Measurements from ENCODE around the gene NEO1.

Gene NEO1

GRCh38 chr15:73254598-73254997 is 202.3 kb downstream of the NEO1 start:
- no peak for DNase-seq

DNA sequence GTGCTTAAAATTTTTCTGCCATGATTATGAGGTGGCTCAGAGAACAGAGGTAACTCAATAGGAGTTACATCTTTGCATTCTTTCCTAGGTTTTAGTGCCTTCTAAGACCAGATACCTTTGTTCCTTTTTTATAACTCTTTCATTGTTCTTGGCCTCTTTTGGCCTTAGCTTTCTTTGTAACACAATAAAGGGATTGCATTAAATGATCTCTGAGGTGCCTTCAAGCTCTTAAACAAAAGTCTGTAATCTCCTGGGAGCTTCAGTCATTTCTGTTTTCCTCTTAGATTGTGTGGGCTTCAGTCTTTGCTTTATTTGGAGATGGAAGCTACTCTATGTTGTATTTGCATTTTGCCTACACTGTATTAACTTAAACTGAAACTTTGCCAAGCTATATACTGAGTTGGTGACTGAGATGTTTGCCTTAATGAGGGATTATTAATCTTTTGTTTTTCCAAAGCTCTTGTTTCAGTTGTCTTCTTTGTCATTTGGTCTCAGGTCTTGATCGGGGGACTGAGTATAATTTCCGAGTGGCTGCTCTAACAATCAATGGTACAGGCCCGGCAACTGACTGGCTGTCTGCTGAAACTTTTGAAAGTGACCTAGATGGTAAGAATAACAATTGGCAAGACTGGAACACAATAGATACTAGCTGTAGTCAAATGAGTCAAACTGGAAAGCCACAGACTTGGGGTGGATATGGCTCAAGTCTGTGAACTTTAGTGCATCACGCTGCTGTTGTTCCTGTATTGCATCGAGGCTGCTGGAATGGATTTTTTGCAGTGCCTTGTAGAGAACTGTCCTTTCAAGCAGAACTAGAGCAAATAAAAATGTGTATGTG is 206.2 kb downstream of the NEO1 start:
- no peak for DNase-seq

GRCh38 chr15:73264881-73265280 is 212.6 kb downstream of the NEO1 start:
- DNase-seq: no peak

- peak in 9 of 51 donors; percentile 1 to 14 (median 9) for DNase-seq
These were observed 213.4 kb downstream of the NEO1 start for GRCh38 chr15:73265536-73266153.

GRCh38 chr15:73268457-73268856 is 216.2 kb downstream of the NEO1 start:
- no peak for DNase-seq

DNA sequence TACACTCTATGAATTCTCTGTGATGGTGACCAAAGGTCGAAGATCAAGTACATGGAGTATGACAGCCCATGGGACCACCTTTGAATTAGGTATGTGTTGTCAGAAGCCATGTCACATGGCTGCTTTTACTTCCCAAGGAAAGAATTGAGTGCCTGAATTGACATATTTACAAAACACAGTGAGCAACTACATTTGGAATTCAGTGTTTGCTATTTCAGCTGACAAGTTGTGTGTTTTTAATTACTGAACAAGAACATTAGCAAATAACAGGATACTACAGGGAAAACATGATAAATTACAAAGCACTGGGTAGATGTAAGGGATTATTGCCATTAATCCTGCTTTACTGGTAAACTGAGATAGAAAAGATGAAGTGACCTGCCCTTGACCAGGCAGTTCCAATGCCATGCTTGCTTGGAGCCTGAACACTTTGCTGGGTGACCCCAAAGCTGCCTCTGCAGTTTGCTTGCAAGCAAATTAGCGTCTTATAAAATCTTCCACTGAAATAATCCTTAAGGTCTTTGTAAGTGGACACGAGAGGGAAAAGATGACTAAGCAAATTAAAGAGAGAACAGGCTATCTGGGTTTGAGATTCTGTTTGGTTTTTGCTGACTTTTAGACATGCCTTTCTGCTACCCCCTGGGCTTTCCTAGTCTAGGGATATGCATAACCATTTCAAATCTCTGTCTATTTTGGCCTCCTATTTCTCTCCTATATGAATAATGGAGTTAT is 218.3 kb downstream of the NEO1 start:
- no peak for DNase-seq

DNA sequence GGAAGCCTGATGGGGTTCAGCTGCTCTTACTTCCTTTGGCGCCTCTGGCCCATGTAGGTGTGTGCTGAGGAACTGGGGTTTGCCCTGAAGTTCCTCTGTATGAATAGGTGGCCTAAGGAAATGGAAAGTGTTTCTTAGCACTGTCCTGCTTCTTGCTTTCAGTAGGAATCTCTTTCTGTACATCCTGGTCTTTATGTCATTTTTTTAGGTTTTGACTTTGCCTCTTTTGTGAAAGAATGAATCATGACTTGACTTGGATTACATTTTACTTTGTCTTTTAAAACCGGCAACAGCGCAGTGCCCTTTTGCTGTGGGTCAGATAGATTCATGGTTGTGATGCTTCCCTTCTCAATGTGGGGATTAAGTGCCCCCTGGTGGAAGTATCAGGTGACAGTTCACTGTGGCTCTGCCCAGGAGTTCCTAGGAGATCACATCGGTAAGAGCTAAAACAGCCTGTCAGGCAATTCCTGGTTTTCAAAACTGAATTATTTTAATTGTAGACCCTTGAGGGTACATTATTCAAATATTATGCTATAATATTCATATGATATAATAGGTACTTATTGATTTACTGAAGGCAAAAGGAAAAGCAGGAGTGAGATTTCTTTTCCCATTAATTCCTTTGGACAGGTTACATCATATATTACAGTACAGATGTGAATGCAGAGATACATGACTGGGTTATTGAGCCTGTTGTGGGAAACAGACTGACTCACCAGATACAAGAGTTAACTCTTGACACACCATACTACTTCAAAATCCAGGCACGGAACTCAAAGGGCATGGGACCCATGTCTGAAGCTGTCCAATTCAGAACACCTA is 221.1 kb downstream of the NEO1 start:
- DNase-seq: peak in 31 of 51 donors; percentile 3 to 71 (median 25)

- no peak for DNase-seq
These were observed 223.6 kb downstream of the NEO1 start for GRCh38 chr15:73275862-73276261.

- DNase-seq: no peak
These were observed 230.5 kb downstream of the NEO1 start for GRCh38 chr15:73282567-73283365.

DNA sequence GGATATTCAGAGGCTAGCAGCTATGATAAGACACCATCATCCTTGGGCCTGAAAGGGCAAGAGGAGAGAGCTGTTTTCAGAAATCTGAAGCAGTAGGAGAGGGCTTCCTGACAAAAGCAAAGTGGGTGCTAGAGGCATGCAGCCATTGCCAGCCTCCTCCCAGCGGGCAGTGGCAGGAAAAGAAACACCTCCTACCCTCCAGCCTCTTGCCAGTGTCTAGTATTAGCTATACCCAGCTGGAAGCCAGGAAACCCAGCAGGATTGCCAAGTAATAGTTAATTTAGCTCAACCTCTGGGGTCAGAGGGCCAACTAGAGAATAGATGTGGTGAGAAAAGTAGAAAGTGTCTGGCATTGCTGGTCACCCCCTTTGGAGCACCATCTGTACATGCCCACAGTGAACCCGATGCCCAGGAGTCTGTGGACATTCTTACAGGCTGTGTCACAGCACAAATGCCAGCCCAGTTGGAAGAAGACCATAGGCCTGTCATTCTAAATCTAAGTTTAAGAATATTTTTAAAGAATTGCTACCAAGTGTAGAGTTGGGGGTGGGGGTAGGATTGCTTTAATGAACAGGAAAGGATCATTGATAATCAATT is 231.2 kb downstream of the NEO1 start:
- DNase-seq: no peak

- no peak for DNase-seq
These were observed 231.9 kb downstream of the NEO1 start for GRCh38 chr15:73284090-73284716.

DNA sequence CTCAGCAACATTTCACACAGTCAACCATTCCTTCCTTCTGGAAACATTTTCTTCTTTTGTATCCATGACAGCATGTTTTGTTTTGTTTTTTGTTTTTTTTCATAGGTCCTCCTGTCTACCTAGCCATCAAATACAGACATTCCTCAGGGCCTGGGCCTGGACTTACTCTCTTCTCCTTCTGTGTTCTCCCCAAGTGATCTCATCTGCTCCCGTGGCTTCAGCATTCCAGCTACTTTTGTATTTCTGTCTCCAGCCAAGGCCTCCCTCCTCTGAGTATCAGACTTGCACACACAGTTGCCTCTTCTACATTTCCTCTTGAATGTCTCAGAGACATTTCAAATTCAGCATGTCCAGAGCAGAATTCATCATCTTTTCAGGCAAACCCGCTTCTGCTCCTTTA is 234.0 kb downstream of the NEO1 start:
- no peak for DNase-seq

DNA sequence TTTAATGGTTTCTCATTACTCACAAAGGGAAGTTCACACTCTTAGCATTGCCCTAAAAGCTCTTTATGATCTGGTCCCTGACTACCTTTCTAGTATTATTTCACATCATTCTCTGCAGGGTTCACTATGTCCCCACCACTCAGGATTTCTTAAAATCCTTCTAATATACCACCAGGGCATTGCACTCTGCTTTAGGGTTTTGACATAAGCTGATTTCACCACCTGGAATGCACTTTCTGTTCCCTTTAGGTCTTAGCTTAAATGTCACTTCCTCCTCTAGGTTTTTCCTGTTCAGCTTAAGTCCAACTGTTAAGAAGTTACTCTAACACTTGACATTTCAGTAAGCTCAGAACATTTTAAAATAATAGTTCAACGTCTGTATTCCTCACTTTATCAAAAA is 234.8 kb downstream of the NEO1 start:
- DNase-seq: no peak

DNA sequence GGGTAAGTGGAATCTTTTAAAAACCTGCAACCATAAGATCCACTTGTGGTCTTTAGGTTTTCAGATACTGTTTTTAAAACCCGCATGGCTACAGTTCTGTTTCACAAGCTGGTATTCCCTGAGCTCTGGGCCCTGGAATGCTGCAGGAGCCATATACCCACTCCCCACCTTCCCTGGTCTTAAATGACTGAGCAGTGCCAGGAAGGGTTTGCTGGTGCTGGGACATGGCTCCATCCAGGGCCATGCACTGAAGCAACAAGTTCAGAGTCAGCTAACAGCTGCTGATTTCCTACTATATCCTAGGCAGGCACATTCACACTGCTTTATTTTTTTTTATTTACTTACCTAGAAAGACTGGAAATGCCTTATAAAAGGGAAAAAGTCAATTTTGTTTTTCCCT is 239.2 kb downstream of the NEO1 start:
- DNase-seq: no peak

DNA sequence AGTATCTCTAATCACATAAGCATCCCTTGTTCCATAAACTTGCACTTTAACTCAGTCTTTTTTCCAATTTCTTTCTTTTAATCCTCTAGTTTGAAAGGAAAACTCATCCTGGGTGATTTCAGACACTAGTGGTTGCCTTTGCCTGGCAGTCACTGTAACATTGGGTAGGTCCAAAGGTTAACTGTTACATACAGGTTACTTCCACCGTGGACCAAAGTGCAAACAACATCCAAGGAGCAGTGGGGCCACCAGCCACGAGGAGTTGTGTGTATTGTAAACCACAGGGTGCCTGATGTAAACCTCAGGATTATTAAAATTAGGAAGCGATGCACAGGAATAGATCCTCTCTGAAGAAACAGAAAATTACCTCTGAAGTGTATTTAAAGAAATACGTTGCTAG is 241.5 kb downstream of the NEO1 start:
- no peak for DNase-seq

- DNase-seq: no peak
These were observed 243.5 kb downstream of the NEO1 start for GRCh38 chr15:73295630-73296286.

GRCh38 chr15:73296609-73297353 is 244.5 kb downstream of the NEO1 start:
- DNase-seq: no peak

DNA sequence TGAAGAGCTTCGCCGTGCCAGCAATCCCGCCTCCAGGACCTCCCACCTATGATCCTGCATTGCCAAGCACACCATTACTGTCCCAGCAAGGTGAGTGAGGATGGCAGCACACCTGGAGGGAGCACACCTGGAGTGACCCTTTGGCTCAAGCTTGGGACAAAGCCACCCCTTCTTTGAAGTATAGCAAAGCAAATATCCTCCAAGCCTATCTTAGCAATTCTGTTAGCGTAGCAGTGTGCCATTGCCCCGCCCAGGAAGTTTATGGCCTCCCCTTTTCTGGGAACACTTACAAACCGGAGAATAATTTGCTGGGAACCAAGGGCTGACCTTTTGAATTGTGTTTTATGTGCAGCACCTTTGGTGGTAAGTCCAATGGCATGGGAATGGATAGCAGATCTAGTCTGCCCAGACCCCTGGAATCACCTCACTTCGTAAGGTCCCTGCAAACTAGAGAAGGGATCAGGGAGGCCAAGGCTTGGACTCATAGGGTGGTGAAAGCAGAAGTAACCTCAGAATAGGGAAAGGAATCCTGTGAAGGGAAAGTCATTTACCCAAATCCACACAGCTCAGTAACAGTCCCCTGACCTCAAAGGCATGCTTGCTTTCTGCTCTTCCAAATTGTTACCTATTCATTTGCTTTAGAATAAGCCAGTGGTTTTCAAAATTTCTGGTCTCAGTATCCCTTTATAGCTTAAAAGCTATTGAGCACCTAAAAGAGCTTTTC is 246.4 kb downstream of the NEO1 start:
- DNase-seq: no peak
